Adrenal gland (tissue), 5 donors: ENCODE data around the gene ANKDD1A.

Experiments
- POLR2A ChIP-seq, 2 donors: fragments of 450-650 bp; IDR thresholded peaks; one replicate each; pipeline ENCODE4 v1.6.1; 2017; ENCODE audit warnings: antibody characterized with exemption in 2 of 2, mild to moderate bottlenecking in 2 of 2, moderate library complexity in 1 of 2
- TF ChIP-seq, protein P1 (sequence below), 6 experiments: fragments of 450-650 bp in 4 of 6; fragments of 200-600 bp in 2 of 6; sonication (generic) in 1 of 6; IDR thresholded peaks; 1 replicate in 5 of 6; 2 replicates in 1 of 6; pipeline versions ENCODE4 v1.5.1 to v1.8.0; 2016 to 2021; ENCODE audit warnings: antibody characterized with exemption in 6 of 6, mild to moderate bottlenecking in 2 of 6, moderate library complexity in 1 of 6
- donor health status: DM: no; HTN: no; CAD: no.

DNA sequence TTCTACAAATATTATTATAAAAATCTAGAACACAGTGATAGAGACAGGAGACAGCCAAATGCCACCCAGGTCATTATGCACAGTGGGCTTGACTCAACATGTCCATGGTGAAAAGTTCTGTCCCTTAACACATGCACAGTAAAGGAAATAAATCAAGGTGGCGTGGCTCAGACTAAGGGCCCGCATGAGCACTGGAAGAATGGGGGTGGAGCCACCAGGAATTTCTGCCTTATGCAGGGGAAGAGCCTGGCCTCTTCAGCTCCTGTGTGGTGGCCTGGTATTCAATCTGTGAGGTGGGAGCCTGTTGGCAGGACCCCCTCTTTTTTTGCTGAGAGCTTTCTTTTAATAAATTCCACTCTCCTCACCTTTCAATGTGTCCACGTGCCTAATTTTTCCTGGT, 95.2 kb downstream of the ANKDD1A start:
- TF ChIP-seq, protein P1, sequence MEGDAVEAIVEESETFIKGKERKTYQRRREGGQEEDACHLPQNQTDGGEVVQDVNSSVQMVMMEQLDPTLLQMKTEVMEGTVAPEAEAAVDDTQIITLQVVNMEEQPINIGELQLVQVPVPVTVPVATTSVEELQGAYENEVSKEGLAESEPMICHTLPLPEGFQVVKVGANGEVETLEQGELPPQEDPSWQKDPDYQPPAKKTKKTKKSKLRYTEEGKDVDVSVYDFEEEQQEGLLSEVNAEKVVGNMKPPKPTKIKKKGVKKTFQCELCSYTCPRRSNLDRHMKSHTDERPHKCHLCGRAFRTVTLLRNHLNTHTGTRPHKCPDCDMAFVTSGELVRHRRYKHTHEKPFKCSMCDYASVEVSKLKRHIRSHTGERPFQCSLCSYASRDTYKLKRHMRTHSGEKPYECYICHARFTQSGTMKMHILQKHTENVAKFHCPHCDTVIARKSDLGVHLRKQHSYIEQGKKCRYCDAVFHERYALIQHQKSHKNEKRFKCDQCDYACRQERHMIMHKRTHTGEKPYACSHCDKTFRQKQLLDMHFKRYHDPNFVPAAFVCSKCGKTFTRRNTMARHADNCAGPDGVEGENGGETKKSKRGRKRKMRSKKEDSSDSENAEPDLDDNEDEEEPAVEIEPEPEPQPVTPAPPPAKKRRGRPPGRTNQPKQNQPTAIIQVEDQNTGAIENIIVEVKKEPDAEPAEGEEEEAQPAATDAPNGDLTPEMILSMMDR (IDR thresholded peaks at IDR 0.05) = no peak
- no peak for TF ChIP-seq POLR2A (IDR thresholded peaks at IDR 0.05)
